ENCODE data around the gene CISH.
A peak's percentile ranks its signal among the peaks of the same experiment; 100 is the strongest.

CISH gene

DNA sequence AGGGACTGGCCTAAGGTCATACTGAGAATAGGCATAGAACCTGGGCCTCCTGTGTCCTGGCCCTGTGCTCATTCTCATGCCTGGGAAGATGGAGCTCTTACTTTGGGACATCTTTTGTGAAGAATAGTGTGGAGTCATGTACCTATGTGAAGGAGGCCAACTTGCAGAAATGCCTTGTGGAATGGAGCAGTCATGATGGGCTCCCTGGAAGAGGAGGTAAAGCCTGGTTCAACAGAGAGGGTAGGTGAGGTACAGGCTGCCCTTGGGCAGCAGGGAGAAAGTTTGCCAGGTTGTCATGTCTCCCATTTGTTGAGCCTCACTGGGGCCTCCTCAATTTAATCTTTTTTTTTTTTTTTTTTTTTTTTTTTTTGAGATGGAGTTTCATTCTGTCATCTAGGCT, 23.5 kb upstream of the CISH start:
- no peak for DNase-seq

DNA sequence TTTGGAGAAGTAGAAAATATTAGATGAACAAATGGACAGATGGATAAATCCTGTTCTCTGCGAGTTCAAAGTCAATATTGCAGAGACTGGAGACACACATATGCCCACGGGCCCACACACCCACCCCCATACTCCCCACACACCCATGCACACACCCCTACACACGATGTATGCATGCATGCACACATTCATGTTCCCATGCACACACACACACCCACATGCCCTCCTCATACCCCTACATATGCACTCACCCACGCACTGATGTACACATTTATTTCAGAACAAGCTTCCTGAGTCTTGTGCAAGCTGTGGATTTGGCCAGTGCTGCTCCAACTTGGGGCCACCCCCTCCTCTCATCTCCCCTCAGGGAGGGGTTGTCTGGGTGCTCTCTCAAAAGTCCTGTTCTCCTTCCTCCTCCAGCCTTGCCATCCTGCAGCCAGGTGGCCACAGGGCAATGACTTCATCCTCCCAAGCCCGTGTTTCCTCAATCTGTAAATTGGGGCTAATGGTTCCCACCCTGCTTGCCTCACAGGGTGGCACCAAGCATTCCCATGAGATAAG, 21.7 kb upstream of the CISH start:
- no peak for DNase-seq

DNA sequence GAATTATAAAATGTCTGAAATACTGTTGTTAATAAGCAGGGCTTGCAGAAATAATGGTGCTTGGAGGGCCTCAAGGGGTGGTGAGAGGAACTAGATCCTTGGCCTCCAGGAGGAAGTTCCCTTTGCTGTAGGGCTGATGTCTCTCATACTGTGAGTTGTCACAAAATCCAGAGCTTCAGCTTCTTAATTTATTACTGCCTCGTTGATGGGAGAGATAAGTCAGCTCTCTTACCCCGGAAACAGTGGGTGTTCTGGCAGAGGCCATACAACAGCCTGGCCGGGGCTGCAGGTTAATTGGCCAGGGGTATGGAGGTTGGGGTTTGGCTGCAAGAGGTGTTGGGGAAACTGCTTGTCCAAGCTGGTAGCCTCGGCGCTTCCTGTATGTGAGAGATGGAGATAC, 20.9 kb upstream of the CISH start:
- DNase-seq = no peak

- peak in 1 of 2 experiments; percentile 10 for DNase-seq
Measured at GRCh38 chr3:50630877-50631276, 19.3 kb upstream of the CISH start.

GRCh38 chr3:50630394-50630793, 18.8 kb upstream of the CISH start:
- no peak for DNase-seq

DNA sequence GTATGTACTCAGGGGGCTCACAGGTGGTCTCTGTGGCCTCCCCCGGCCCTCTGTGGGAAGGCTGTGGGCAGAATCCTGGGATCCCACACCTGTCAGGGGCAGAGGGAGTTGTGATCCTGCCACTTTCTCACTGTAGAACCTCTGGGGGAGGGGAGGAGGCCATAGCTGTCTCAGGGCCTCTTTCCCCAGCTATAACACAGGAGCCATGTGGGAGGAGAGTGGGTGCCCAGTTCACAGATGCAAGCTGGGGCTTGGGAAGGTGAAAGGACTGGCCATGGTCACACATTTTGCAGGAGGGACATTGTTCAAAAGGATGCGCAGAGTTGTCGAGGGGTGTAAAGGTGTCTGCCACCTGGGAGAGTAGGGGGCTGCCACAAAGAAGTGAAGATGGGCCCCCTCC, 17.0 kb upstream of the CISH start:
- DNase-seq = no peak

GRCh38 chr3:50627407-50628051, 16.0 kb upstream of the CISH start:
- peak; percentile 26 to 45 for DNase-seq

GRCh38 chr3:50626401-50626800, 14.8 kb upstream of the CISH start:
- no peak for DNase-seq

GRCh38 chr3:50625231-50626182, 13.9 kb upstream of the CISH start:
- DNase-seq = no peak

- DNase-seq = no peak
Measured at GRCh38 chr3:50624634-50625033, 13.1 kb upstream of the CISH start.

GRCh38 chr3:50623840-50624474, 12.4 kb upstream of the CISH start:
- DNase-seq = no peak

DNA sequence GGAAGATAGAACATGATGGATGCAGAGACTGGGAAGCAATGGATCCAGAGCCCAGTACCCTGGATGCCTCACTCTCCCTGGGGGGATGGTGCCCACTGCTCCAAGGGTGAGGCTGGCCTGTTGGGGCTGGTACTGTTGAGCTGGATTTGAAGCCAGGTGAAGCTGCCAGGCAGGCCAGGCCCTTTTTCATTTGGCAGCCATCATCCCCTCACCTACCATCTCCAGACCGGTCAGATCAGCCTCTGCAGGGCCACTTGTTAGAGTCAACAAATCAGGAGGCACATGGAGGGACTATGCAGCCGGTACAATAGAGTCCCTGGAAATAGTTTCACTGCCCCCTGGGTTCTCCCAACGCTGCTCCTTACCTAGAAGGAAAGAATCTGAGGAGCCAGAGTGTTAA, 11.3 kb upstream of the CISH start:
- no peak for DNase-seq

- no peak for DNase-seq
Measured at GRCh38 chr3:50620820-50621219, 9.2 kb upstream of the CISH start.

DNA sequence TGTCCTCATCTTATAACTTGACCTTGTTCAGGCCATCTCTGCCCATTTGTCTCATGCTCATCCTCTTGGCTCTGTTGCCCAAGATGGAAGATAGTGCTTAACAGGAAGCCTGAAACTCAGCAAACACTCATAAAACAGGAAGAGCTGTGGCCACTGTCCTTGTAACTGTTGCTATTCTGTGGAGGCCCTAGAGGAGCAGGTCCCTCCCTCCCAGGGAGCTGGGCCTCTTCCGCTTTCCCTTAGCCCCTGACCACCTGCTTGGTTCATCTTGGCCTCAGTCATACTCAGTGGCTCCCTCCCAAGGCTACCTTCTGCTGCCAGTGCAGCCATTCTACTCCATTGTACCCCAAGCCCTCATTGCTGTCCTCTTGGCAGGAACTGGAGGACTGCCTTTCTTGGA, 8.8 kb upstream of the CISH start:
- DNase-seq = no peak

- DNase-seq = peak in 1 of 2 experiments; percentile 12
Measured at GRCh38 chr3:50617911-50618481, 6.4 kb upstream of the CISH start.

GRCh38 chr3:50617096-50617791, 5.7 kb upstream of the CISH start, which contains the start of gene MAPKAPK3:
TSS of gene MAPKAPK3 (plus strand) at chr3:50617151. CDS start at chr3:50617566, 415 bp downstream.
- peak in 1 of 2 experiments; percentile 72 for DNase-seq

DNA sequence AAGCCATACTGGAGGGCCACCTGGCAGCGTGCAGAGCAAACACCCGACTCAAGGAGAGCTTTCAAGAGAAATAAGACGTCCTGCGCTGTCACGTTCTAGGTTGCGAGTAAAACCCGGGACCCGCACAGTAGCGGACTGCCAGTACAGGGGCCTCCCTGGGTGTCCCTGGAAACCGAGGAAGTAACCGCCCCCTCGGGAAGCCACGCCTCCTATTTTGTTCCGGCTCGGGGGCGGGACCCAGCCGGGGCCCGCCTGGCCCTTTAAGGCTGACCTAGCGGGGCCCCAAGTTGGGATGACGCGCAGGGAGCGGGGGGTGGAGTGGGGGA, 5.2 kb upstream of the CISH start:
- peak; percentile 71 to 91 for DNase-seq

DNA sequence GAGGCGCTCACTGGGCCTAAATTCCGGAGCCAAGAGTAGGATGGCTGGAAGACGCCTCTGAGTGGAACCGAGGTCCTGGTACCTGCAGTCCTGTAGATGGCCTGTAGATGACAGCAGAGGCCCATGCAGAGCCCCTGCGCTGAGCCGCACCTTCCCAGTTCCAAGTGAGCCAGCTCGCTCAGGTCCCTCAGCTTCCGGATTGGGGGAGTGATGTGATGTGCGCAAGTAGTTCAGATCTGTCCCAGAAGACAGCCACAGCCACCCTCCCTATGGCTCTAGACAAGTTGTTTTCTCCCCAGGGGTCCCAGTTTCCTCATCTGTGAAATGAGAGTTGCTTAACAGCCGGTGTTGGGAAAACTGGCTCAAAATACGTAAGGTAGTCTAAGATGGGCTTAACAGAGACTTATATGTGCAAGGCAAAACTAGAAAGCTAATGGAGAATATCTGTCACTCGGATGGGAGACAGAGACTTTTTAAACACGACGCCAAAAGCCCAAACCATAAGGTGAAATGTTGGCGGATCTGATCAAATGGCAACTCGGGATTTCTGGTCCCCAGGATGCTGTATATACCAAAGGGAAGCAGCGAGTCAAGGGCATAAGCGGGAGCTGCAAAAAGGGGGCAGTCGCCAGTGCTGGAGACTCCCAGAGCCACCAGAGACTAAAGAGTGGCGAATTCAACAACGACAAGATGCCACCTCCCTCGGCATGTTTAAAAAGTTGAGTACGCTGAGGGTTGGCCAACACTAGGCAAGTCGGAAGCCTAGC, 4.6 kb upstream of the CISH start:
- DNase-seq = peak; percentile 63 to 91

DNA sequence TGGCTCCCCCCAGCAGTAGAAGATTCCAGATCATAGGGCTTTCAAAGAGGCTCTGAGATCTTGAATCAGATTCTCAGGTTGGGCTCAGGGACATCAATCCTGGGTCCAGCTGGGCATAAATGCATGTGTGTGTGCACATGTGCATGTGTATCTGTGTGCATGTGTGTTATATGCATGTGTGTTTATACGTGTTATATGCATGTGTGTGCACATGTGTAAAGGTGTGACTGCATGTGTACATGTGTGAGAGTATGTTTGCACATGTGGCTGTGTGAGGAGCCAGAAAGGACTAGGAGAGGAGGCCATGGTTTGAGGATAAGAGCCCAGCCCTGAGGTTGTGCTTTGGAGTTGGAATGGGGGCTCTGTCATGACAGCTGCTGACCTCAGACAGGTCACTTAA, 3.6 kb upstream of the CISH start:
- DNase-seq = no peak

DNA sequence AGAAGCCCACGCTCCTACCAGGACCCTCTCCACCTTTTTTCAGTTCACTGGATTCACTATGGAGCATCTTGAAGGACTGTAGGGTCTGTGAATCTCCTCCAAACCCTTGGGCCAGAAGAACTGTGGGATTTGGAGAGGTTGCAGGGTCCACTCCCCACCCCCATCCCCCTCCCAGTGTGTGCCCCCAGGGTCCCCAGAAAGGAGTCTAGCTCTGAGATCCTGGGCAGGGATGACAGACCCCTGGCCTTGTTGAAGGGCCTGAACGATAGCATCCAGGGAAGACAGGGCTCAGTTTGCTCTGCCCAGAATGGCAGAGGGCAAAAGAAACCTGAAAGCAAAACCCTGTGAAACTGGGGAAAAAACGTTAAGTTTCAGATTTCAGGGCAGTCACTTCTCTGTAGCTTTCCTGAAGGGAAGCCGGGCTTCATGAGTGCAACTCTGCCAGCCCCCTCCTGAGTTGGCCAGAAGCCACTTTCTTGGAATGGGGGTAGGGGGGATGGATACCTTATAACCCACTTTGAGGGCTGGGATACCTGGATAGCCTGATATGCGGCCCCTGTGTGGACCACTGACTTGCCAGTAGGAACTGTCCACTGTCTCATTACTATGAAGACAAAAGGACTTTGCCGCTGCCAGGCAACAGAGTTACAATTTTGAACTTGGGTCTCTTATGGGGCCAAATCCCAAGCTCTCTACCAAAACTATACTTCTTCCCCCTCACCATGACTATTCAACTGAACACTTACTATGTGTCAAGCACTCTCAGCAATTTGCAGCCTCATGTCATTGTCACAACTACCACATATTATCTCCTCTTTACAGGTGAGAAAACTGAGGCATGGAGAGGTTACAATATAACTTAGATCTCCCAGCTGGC, 1.6 kb upstream of the CISH start:
- DNase-seq = no peak

Data from NCI-H526 (cell line).